Measurements from ENCODE around the gene RPL37. TPM values are rescaled to one million over a fixed set of nuclear protein-coding genes. Genes with fewer than 3 reads are reported as not detected.

Gene RPL37
- total and polyA plus RNA-seq, 9 of the 15 experiments (the other 6 are each of a cell fraction or from before 2014, with no cell fraction given) = 2,342 to 7,963 (median 4,091) TPM

- DNase-seq (ENCODE audit: extremely low read depth in 1 of 4, low spot score in 3 of 4) = no peak
- 0% methylated on average over 1 of the region's 1 CpG for WGBS (ENCODE audit: insufficient coverage, low coverage, missing lambda C conversion rate)
- Histone ChIP-seq H3K36me3 (ENCODE audit: control insufficient read depth, insufficient read depth, low read length) (no peaks in the 10 kb centered on the region), H4K20me1 (replicated peaks; ENCODE audit: control insufficient read depth, insufficient read depth, low read length) (no peaks in the 10 kb centered on the region), H3K27me3 (ENCODE audit: control insufficient read depth in 2 of 2, insufficient read depth in 2 of 2, low read length in 2 of 2) (no peaks in the 10 kb centered on the region), H3K4me1 (replicated peaks in 1 of 2; ENCODE audit: control insufficient read depth in 2 of 2, insufficient read depth in 2 of 2, low read length in 2 of 2) (0 out of 5 replicates have a peak, but pooled peaks cover 0 to 2% of the 10 kb centered on the region in 2 experiments), H3K4me3 (no peak overlapping the region), H3K9me3 (replicated peaks; ENCODE audit: control insufficient read depth, insufficient read depth, low read depth, low read length) (no peaks in the 10 kb centered on the region), H3K79me2 (ENCODE audit: control insufficient read depth, insufficient read depth, low read length) (0 out of 3 replicates have a peak, but pooled peaks cover under 1% of the 10 kb centered on the region), H3K9ac (ENCODE audit: insufficient read depth in 1 of 2, low read depth in 2 of 2, low read length in 2 of 2) (no peak overlapping the region), H3K9me1 (ENCODE audit: control insufficient read depth, insufficient read depth, low read length) (no peaks in the 10 kb centered on the region), H3K4me2 (ENCODE audit: insufficient read depth, low read length) (no peak overlapping the region), H3K27ac (ENCODE audit: extremely low read depth, low read depth, low read length) (no peak overlapping the region), H2AFZ (ENCODE audit: low read depth, low read length) (no peak overlapping the region)
- no peak for ATAC-seq
- FAIRE-seq = peak; percentile 40
- intact Hi-C loops (cut with micrococcal nuclease) (no loop called here), in situ Hi-C loops (cut with MboI) (no loop called here)
- no TSS peak for BruUV-seq (replicated peaks)
- POLR2A ChIA-PET = interaction anchor here (1.1 to 2.1 kb wide), 2 partner anchors 12 to 14 kb away, joined by 3 to 7 read pairs; partner anchors contain the start of gene RPL37
- CTCF ChIA-PET (ENCODE audit: low intra/inter-chr PET ratio) = no interaction called here
- TF ChIP-seq, protein P1, sequence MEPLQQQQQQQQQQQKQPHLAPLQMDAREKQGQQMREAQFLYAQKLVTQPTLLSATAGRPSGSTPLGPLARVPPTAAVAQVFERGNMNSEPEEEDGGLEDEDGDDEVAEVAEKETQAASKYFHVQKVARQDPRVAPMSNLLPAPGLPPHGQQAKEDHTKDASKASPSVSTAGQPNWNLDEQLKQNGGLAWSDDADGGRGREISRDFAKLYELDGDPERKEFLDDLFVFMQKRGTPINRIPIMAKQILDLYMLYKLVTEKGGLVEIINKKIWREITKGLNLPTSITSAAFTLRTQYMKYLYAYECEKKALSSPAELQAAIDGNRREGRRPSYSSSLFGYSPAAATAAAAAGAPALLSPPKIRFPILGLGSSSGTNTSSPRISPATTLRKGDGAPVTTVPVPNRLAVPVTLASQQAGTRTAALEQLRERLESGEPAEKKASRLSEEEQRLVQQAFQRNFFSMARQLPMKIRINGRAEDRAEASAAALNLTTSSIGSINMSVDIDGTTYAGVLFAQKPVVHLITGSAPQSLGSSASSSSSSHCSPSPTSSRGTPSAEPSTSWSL (CRISPR knock-in tag; IDR thresholded peaks at IDR 0.05; ENCODE audit: borderline replicate concordance) = no peak
- TF ChIP-seq STAG1 (CRISPR knock-in tag; IDR thresholded peaks at IDR 0.05; ENCODE audit: borderline replicate concordance) (no peak), NEUROD1 (IDR thresholded peaks at IDR 0.05; ENCODE audit: borderline replicate concordance, low read depth, low read length, partially characterized antibody) (no peak), KHSRP (IDR thresholded peaks at IDR 0.05) (no peak), TRIM24 (IDR thresholded peaks at IDR 0.05) (peak; percentile 85 to 93), KDM1A (IDR thresholded peaks at IDR 0.05) (0 out of 4 replicates have a peak, but pooled peaks of 1 of the 2 experiments have one; percentile 15), NFE2L1 (tag; IDR thresholded peaks at IDR 0.05; ENCODE audit: borderline replicate concordance, low read depth) (peak; percentile 56; the same call in 1 of the 2 replicates), MAFG (tag; conservative IDR thresholded peaks at IDR 0.05) (peak; percentile 86), RBM34 (IDR thresholded peaks at IDR 0.05; ENCODE audit: borderline replicate concordance, insufficient read depth, low read length) (no peak), BRD9 (IDR thresholded peaks at IDR 0.05; ENCODE audit: low read depth, partially characterized antibody) (peak; percentile 22), NFE2 (IDR thresholded peaks at IDR 0.05; ENCODE audit: low read depth) (peak; percentile 86), DPF2 (IDR thresholded peaks at IDR 0.05) (peak; percentile 30; the same call in 1 of the 2 replicates)
- TF ChIP-seq, protein P2, sequence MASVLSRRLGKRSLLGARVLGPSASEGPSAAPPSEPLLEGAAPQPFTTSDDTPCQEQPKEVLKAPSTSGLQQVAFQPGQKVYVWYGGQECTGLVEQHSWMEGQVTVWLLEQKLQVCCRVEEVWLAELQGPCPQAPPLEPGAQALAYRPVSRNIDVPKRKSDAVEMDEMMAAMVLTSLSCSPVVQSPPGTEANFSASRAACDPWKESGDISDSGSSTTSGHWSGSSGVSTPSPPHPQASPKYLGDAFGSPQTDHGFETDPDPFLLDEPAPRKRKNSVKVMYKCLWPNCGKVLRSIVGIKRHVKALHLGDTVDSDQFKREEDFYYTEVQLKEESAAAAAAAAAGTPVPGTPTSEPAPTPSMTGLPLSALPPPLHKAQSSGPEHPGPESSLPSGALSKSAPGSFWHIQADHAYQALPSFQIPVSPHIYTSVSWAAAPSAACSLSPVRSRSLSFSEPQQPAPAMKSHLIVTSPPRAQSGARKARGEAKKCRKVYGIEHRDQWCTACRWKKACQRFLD (CRISPR knock-in tag; IDR thresholded peaks at IDR 0.05) = no peak
Measured at GRCh38 chr5:40847525-40847924, 12.5 kb upstream of the RPL37 start.
